ENCODE results near the gene TMEM181.
A peak's percentile ranks its signal among the peaks of the same experiment; 100 is the strongest.
"Not testable (repeated sequence)": the region's sequence is repeated elsewhere in the genome, so short reads cannot be mapped to it uniquely, and the experiment has no call there.

Gene TMEM181

DNA sequence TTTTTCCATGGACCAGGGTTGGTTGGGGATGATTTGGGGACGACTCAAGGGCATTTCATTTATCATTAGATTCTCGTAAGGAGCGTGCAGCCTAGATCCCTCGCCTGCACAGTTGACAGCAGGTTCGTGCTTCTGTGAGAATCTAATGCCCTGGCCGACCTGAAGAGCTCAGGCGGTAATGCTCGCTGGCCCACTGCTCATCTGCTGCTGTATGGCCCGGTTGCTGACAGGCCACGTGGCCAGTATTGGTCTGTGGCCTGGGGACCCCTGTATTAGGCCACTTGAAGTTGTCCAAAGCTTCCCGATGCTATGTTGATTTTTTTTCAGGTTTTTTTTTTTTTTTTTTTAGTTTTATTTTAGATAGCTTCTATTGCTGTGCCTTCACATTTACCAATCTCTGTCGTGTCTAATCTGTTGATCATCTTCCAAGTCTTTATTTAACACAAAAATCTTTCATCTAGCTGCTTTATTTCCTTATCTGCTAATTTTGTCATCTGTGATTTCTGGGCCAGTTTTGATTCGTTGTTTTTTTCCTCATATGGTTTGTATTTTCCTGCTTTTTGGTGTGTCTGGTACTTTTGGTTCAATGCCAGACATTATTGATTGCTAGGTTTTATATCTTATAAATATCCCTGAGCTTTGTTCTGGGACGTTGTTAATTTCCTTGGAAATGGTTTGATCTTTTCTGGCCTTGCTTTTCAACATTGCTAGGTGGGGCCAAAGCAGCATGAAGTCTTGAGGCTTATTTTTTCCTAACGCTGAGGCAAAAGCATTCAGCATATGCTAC is 43.6 kb downstream of the TMEM181 start:
- no peak for DNase-seq (ENCODE audit: low spot score)
- TF ChIP-seq, protein P1, sequence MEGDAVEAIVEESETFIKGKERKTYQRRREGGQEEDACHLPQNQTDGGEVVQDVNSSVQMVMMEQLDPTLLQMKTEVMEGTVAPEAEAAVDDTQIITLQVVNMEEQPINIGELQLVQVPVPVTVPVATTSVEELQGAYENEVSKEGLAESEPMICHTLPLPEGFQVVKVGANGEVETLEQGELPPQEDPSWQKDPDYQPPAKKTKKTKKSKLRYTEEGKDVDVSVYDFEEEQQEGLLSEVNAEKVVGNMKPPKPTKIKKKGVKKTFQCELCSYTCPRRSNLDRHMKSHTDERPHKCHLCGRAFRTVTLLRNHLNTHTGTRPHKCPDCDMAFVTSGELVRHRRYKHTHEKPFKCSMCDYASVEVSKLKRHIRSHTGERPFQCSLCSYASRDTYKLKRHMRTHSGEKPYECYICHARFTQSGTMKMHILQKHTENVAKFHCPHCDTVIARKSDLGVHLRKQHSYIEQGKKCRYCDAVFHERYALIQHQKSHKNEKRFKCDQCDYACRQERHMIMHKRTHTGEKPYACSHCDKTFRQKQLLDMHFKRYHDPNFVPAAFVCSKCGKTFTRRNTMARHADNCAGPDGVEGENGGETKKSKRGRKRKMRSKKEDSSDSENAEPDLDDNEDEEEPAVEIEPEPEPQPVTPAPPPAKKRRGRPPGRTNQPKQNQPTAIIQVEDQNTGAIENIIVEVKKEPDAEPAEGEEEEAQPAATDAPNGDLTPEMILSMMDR (IDR thresholded peaks at IDR 0.05; ENCODE audit: extremely low read depth, missing control alignments): no peak

DNA sequence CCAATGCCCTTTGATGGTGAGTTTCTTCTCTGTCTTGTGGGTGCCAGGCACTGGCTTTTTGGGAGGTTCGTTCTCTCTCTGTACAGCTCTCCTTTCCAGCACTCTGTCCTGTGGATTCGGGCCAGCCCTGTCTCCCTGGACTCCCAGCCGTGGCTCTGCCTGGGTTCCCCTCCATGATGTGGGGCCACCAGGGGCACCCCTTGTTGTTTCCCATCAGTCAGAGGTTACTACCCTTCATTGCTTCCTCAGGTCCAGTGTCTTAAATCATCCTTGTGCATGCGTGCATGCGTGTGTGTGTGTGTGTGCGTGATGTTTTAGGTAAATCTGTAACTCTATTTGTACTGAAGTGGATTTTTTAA is 44.1 kb downstream of the TMEM181 start:
- TF ChIP-seq, protein P1 (IDR thresholded peaks at IDR 0.05; ENCODE audit: extremely low read depth, missing control alignments): no peak
- no peak for DNase-seq (ENCODE audit: low spot score)

DNA sequence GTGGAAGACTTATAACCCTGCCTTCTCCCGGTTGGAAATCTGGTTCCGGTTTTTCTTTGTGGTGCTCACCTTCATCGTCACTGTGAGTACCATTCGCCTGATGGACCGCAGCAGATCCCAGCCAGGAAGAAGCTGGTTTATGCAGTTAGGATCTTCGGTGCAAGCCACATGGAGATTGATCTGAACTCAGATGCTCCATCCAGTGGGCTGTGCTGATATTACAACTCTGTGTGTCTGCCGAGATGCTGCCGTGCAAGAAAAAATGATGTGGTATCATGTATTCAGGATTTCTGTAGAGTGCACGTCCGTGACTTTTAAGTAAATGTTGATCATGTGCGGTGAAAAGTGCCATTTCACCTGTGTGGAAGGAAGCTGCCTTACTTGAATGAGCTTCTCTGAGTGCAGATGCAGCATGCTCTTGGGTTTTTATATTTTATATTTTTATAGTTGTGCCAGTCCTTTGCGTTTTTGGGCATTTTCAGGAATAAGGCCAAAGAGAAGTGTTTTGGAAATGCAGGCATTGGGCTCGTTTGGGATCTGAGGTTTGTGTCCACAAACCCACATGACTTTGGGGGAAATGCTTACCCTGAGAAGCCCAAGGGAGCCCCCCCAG is 45.5 kb downstream of the TMEM181 start:
- DNase-seq (ENCODE audit: low spot score): peak; percentile 75
- TF ChIP-seq, protein P1 (IDR thresholded peaks at IDR 0.05; ENCODE audit: extremely low read depth, missing control alignments): peak; percentile 42

DNA sequence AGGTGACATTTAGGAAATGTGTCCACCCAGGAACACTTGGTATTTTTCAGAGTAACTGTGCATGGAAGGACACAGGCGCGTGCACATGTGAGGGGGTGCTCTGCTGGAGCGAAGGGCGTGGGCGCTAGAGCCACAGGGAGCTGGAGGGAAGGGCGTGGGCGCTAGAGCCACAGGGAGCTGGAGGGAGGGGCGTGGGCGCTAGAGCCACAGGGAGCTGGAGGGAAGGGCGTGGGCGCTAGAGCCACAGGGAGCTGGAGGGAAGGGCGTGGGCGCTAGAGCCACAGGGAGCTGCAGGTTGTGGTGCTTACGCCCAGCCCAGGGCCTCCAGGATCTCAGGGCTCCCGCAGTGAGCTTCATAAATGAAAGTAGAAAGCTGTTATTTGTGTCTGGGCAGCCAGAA is 46.1 kb downstream of the TMEM181 start:
- not testable (repeated sequence) for DNase-seq (ENCODE audit: low spot score)

DNA sequence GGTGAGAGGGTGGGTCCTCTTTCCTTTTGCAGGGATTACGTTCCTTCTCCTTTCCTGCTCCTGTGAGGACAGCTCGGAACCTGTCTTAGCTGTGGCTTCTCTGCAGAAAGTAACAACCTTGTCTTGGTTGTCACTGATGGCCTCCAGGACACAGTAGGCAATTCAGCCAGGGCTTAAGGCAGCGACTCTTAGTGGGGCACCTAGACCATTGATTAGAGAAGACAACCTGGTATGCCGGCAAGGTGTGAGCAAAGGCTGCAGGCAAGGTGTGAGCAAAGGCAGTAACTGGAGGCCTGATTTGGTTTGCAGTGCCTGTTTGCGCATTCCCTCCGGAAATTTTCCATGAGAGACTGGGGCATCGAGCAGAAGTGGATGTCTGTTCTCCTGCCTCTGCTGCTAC is 47.0 kb downstream of the TMEM181 start:
- DNase-seq (ENCODE audit: low spot score): no peak

DNA sequence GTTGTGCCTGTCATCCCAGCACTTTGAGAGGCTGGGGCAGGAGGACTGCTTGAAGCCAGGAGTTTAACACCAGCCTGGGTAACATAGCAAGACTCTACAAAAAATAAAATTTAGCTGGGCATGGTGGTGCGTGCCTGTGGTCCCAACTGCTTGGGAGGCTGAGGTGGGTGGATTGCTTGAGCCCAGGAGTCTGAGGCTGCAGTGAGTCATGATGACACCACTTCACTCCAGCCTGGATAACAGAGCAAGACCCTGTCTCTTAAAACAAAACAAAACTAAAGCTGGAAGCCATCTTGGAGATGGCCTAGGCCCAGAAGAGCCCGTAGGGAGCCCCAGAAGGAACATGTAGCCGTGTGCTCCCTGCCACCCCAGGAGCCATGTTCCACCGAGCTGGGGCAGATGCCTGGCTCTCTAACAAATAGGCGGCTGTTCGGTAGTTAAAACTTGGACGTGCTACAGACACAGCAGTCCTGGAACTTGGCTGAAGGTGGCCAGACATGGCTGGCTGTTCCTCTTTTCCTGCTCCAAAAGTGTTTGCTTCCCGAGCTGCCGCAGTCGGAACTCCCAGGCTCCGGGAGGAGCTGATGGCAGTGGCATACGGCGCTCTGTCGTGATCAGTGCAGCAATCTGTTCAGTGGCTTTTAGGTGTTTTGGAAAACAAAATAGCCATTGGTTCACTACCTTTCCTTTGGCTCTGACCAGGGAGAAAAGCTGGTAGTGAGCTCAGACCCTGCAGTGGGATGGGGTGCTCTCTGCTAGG is 47.7 kb downstream of the TMEM181 start:
- DNase-seq (ENCODE audit: low spot score): no peak
- TF ChIP-seq, protein P1 (IDR thresholded peaks at IDR 0.05; ENCODE audit: extremely low read depth, missing control alignments): no peak

More for the DNA sequence above, 47.0 kb downstream of the TMEM181 start:
- TF ChIP-seq, protein P1 (IDR thresholded peaks at IDR 0.05; ENCODE audit: extremely low read depth, missing control alignments): no peak

DNA sequence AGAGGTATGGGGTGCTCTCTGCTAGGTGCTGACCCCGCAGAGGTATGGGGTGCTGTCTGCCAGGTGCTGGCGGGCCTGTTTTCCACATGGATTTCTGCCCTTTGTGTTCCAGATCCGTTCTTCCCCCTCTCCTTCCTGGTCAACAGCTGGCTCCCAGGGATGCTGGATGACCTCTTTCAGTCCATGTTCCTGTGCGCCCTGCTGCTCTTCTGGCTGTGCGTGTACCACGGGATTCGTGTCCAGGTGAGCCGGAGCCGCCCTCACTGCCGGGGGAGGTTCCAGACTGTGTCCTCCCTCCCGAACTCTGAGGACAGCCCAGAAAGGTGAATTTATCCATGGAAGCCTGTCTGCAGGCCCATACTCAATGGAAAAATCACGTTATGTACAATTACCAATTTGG is 48.3 kb downstream of the TMEM181 start:
- TF ChIP-seq, protein P1 (IDR thresholded peaks at IDR 0.05; ENCODE audit: extremely low read depth, missing control alignments): no peak
- DNase-seq (ENCODE audit: low spot score): no peak

All from GM20000 (cell line).